DMS 273 (cell line): ENCODE data around the gene ORC3.
"Not testable (repeated sequence)": the region's sequence is repeated elsewhere in the genome, so short reads cannot be mapped to it uniquely, and the experiment has no call there.

Experiments
- DNase-seq: peaks from one replicate; lab custom pipeline; 2025; ENCODE audit not compliant: unreplicated experiment; lab: John Stamatoyannopoulos, UW

The ORC3 gene

DNA sequence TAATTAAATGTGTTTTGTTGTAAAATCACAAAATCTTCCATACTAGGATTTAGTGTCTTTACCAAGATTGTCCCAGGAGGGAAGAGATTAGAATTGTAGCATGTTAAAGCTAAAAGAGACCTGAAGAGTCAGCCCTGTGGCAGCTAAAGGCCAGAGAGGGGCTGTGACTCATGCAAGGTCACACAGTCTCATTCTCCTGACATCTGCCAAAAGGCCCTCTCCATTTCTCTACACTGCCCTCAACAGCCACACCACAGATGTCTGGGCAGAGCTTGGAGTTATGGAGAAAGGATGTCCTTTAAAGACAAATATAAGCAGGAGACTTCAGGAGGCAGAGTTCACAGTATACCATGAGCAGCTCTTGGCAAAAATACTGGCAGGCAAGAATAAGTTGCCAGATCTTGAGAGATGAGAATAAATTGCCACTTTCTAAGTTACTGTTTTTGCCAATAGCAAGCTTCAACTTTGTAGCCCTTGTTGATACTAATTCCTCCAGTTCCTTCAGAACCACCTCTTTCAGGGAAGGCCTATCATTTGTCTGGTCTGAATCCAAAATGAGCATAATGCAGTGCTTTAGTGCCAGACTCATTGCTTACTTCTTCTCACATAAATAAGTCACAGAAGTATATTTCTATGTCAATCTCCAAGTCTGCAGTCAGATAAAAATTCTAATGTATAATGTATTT lies 70.4 kb downstream of the ORC3 start:
- DNase-seq: no peak

DNA sequence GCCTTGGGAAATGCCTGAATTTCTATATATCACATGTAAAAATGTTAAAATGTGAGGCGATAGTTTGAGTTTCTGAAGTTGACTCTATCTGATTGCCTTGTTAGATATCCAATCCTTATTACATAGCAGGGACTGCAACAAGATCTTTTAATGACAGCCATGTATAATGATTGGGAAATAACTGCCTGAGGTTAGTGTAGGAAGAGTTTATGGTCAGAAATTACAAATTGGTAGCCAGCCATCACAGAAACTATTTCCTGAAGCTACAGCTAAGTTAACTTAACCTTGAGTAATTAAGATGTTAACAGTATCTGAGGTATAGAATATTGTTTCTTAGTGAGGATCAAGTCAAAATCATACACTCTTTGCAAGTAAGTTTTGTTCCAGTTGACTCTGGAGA lies 71.1 kb downstream of the ORC3 start:
- no peak for DNase-seq

DNA sequence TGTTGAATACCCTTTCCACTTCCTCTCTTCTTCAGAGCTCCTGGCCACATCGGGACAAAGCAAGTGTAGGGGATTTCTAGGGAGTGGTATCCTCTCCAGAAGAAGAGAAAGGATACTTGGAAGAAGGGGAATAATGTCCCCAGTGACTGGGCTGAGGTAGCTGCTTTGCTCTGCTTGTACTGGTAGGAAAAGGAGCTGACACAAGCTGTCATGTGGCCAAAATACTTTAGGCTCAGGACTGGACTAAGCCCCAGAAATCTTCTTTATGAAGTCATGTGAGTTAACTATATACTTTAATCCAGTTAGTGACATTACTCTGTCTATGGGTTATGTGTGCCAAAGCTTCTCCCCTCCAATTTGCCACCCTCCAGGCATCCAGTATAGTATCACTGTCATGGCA lies 71.6 kb downstream of the ORC3 start:
- DNase-seq: no peak

DNA sequence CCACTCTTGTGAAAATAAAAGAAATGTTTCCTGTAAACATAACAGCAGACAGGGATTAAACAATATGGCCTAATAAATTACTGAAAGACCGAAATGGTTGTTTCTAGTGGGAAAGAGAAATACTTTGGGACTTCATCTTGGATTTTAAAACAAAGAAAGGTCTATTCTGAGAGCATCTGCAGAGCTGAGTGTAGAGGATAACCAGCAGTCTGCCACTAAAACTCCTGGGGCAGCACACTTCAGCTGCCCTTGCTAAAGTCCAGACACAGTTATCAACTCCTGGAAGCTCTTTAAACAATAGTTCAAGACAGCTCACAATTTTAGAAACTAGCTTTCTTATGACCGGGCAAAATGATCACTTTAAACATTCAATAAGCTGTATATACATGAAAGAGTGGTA lies 73.5 kb downstream of the ORC3 start:
- no peak for DNase-seq

DNA sequence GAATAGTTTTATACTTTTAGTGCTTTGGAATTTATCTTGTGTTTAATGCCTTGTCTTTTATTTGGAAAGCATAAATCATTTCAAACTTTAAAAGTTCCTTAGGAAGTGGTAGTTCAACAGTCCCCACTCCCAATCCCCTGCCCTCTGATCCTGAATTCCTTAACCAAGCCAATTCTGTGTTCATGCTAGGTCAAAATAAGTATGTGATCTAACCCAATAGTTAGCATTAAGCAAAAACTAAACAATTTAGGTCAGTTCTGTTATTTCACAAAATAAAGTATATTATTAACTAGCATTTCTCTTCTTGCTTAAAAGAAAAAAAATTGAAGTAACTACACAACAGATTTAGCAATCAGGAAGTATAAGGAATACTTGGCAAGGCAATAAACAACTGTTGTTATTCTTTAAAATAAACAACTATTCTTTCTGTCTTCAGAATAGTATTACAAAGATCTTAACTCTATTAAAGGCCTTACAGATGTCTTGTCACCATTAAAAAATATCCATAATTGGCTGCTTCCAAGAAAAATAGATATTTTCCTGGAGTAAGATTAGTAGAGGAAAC lies 75.1 kb downstream of the ORC3 start:
- DNase-seq: no peak

DNA sequence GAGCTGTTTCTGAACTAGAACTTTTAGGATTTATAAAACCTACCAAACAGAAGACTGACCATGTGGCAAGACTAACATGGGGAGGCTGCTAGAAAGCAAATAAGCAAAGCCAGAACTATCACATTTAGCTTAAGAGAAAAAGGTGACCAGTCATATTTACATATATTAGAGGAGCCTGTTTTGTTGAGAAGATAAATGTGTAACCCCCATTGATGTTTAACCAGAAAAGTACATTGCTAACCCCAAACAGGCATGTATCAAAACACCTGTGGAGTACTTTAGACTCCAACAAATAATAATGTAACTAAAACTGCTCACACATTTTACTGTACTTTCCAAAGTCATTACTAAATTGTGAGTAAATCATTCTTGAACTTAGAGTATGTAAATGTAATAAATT lies 77.1 kb downstream of the ORC3 start:
- no peak for DNase-seq

DNA sequence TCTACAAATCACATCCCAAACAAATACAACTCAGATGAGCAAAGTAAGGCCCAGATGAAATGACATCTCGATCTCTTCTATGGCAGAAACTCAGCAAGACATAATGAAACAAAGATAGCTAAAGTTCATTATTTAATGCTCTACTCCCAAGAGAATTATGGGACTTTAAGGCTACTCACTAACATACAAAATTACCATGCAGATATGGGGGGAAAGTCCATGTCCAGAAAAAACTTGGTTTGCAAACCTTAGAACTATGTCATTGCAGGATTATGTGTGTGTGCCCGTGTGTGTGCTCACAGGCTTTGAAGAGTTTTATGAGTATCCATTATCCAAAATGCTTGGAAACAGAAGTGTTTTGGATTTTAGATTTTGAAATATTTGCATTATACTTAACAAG lies 78.1 kb downstream of the ORC3 start:
- DNase-seq: no peak

DNA sequence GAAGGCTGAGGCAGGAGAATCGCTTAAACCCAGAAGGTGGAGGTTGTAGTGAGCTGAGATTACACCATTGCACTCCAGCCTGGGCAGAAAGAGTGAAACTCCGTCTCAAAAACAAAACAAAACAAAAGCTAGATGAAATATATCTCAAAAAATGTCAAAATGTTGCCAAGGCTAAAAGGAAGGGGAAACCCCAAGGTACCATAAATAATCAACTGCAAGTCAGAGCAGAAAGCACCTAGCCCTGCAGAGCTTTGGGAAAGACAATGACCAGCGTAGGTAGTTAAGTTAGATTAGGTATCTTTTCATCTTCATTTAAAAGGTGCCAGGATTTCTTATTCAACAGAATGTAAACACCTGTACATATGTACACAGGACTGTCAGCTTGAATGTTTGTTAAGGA lies 79.1 kb downstream of the ORC3 start:
- DNase-seq: no peak

DNA sequence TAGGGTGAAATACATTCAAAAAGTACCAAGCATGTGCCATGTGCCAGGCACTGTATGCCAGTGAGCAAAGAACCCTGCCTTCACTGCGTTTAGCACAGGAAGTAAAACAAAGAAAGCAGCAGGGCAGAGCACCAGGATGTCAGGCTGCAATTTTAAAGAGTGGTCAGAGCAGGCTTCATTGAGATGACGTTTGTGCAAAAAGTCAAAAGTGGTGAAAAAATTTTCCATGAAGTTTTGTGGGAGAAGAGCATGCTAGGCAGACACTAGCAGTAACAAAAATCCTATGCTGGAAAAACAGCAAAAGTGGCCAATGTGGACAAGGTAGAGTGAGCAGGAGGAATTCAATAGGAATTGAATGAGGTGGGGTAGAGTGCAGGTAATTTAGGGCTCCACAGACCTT lies 80.8 kb downstream of the ORC3 start:
- no peak for DNase-seq

DNA sequence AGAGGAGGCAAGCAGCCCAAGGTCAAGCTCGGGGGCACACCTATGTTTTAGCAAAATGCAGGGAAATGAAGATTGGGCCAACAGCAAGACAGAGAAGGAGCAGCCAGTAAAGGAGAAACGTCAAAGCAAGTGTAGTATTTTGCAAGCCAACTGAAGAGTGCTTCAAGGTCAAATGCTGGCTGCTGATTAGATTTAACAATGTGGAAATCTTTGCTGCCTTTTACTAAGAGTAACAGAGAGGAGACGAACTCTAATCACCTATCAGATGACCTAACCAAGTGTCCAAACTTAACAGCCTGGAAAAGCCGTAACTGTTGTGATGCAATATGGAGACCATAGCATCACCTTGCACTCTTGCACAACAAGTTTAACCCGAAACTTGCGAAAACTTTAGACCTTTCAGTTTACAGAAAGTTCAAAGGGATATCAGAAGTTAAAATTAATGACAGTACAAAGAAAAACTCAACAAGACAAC lies 81.7 kb downstream of the ORC3 start:
- no peak for DNase-seq

DNA sequence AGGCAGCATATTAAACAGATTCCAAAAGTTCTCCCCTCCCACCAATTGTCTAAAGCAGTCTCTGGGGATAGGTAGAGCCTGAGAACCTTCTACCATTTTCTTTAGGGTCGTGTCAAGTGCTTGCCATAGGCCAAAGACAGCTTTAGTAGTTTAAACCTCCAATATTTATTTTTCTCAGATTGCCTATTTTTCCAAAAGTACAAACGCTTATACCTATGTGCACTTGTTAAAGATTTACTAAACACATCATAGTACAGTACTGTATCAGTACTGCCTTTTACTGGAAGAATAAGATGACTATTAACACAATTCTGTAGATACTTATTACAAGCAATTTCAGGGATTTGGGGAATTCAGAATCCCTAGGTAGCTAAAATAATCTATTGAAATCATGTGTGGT lies 82.7 kb downstream of the ORC3 start:
- DNase-seq: no peak

DNA sequence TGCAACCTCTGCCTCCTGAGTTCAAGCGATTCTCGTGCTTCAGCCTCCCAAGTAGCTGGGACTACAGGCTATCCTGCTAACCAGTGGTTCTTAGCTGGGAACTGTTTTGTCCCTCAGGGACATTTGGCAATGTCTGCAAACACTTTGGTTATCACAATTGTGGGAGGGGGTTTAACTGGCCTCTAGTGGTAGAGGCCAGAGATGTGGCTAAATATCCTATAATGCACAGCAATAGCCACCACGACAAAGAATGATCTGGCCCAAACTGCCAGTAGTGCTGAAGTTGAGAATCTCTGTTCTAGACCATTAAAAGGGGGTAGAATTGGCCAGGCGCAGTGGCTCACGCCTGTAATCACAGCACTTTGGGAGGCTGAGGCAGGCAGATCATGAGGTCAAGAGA lies 83.3 kb downstream of the ORC3 start:
- DNase-seq: no peak

DNA sequence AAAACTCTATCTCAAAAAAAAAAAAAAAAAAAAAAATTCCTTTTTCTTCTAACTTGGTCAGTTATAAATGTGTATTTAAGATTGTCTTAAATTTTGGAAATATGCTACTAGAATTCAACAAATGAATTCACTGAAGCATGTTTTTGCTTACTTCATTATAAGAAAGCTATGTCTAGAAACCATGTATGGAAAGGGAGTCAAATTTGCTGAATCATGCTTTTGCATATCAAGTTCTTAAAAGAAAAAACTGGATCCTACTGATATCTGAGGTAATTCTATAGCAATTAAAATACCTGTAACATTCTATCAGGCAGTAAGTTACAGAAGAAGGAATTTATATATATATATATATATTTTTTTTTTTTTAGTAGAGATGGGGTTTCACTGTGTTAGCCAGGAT lies 84.4 kb downstream of the ORC3 start:
- DNase-seq: no peak

DNA sequence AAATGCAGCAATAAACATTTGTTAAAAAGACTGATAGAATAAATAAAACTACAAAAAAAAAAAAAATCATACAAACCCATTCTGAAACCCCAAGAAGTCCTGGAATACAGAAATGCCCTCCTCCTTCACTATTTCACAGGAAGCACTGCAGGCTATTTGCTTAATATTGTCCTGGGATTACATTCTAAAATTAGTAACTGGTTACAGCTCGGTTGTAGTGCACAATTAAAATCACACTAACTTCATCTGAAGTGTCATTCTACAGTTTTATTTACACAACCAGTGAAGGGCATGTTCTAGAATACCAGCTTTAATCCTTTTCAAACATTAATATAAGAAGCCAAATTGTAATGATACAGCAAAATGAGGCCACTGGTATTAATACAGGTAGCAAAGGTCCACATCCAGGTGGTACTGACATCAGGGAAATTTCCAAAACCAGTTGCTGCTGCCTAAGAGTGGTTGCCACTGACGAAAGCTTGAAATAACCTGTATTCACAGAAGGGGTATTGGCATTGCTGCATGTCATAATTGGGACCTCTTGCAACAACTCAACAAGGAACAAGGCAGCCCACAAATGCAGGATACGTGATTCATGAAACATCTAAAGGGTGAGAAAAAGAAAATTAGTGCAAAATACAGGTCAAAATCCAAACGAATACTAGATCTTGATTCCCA lies 85.2 kb downstream of the ORC3 start:
- no peak for DNase-seq

DNA sequence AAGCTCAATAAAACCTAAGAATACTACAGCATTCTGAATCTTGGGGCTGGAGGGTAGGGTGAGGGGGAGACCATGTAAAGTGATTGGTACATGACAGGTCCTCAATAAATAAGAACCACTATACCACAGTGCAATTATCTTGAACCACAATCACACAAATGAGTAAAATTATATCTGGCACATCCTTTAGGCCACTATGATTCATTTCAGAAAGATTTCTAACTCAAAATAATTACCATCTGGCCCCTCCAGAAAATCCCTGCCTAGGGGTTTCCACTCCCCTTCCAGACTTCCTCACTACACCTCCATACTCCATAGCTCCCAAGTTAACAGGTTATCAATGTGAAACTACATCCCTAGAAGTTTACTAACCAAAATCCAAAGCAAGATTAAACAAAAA lies 92.4 kb downstream of the ORC3 start:
- DNase-seq: no peak

DNA sequence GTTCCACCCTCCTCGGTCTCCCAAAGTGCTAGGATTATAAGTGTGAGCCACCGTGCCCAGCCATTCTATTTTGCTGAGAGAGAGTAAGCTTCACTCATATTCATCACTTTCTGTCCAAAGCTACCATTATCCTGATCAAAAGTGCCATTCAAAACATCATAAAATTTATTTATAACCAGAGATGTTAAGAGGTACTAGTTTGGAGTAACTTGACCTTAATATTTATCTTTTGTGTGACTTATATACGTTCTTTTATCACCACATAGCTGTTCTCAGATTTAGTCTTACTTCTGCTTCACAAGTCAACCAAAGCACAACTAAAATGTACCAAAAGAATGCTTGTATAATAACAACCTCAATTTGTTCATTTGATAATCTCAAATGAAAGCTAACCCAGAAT lies 94.0 kb downstream of the ORC3 start:
- DNase-seq: no peak

DNA sequence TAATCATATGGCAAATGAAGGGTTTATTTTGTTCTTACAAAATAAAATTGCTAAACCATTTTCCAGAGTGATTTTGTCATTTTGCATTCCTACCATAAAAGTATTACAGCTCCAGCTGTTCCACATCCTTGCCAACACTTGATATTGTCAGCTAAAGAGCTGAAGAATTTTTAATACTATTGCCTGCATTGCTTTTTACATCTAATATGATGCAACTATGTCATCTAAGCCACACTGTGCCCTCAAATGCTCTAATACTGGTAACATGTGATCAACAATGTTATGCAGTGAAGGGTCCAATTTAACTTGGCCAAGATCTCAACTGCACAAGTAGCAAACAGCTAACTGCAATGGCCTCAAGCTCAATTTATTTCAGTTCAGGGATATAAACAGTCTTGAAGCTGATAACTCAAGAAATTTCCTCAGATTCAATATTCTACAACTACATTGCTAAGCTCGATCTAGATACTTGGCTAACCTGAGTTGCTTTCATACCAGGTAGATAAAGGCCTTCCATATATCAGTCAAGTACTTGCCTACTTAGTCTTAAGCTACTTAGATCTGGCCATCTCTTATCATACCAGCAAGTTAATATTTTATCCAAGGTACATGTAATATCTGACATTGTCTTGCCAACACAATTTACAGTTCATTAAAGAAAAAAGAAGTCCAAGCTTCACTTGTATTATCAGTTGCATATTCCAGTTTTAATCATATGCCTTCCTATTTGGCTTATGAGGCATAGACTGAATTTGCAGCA lies 95.1 kb downstream of the ORC3 start:
- DNase-seq: no peak

DNA sequence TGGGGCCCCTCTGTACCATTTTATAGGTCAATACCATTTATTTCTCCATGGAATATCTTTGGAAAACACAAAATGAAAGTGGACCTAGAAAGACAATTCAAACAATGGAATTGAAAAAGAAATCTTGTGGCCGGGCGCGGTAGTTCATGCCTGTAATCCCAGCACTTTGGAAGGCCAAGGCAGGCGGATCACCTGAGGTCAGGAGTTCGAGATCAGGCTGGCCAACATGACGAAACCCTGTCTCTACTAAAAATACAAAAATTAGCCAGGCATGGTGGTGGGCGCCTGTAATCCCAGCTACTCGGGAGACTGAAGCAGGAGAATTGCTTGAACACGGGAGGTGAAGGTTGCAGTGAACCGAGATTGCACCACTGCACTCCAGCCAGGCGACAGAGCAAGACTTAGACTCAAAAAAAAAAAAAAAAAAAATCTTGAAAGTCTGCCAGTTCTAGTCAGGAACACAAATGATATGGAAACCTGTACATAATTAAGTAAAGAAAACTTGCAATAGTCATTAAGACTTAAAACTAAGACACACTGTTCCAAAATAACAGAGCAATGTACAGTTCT lies 96.8 kb downstream of the ORC3 start:
- DNase-seq: not testable (repeated sequence)

DNA sequence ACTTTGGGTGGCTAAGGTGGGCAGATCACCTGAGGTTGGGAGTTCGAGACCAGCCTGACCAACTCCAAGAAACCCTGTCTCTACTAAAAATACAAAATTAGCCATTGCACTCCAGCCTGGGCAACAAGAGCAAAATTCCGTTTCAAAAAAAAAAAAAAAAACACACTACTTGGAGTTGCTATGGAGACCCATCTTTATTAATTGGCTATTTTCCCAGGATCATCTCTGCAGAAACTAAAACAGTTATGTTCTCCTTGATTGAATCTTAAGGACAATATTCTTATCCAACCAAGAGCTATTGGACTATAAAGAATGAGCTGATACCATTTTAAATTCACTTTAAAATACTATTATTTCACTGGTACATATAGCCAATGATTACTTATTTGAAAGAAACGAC lies 97.4 kb downstream of the ORC3 start:
- no peak for DNase-seq

DNA sequence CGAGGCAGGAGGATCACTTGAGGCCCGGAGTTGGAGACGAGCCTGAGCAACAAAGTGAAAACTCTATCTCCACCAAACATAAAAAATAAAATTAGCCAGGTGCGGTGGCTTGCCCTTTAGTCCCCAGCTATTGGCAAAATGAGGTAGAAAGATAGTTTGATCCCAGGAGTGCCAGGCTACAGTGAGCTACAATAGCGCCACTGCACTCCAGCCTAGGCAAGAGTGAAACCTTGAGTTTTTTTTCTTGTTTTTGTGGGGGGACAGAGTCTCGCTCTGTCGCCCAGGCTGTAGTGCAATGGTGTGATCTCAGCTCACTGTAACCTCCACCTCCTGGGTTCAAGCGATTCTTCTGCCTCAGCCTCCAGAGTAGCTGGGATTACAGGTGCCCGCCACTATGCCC lies 98.0 kb downstream of the ORC3 start:
- DNase-seq: not testable (repeated sequence)

DNA sequence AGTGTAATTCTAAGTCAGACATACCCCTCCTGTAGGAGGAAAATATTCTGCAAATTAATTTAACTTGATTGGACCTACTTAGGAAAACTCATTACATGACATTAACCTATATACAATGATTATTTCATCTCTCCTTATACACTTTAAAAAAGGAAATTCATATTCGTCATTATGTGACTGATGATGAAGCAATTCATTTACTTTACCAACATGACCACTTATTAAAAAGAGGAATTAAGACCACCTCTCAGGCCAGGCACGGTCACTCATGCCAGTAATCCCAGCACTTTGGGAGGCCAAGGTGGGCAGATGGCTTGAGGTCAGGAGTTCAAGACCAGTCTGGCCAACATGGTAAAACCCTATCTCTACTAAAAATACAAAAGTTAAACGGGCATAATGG lies 100.5 kb downstream of the ORC3 start:
- no peak for DNase-seq

DNA sequence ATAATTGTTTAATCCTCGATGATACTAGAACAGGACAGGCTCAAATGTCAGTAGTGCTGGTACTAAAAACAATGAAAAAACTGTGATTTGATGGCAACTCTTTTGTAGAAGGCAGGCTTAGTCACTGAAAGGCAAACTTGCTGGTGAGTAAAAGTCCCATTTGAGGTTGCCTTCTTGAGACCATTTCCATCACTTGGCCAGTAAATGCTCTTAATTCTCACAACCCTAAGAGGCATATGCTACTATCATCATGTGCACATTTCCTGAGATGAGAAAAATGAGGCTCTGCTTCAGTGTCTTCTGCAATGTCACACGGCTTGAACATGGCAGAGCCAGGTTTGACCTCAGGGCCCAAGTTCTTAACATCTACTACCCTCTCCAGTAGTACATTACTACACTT lies 102.2 kb downstream of the ORC3 start:
- DNase-seq: no peak
